ENCODE results near the gene MATR3.

MATR3 gene

GRCh38 chr5:139295346-139296057 lies 2.0 kb downstream of the MATR3 start:
- Histone ChIP-seq H3K27me3 (ENCODE audit: low read depth, low read length) (no peaks in the 10 kb centered on the region), H3K4me1 (ENCODE audit: low read length) (peaks cover 36% of the 10 kb centered on the region), H3K4me2 (ENCODE audit: low read length) (peak overlapping the region; percentile 97), H4K20me1 (ENCODE audit: insufficient read depth, low read length) (peaks cover 61% of the 10 kb centered on the region), H3K27ac (ENCODE audit: low read length) (no peak overlapping the region), H3K9ac (ENCODE audit: low read length) (peak overlapping the region; percentile 96), H3K79me2 (ENCODE audit: low read length) (peaks cover 74% of the 10 kb centered on the region), H3K9me3 (ENCODE audit: insufficient read depth, low read length) (no peaks in the 10 kb centered on the region), H3K36me3 (replicated peaks; ENCODE audit: low read depth, low read length) (peaks cover 15% of the 10 kb centered on the region), H3K4me3 (ENCODE audit: low read length) (peak overlapping the region; percentile 92), H2AFZ (ENCODE audit: low read depth, low read length) (no peak overlapping the region)
- TF ChIP-seq, protein P1, sequence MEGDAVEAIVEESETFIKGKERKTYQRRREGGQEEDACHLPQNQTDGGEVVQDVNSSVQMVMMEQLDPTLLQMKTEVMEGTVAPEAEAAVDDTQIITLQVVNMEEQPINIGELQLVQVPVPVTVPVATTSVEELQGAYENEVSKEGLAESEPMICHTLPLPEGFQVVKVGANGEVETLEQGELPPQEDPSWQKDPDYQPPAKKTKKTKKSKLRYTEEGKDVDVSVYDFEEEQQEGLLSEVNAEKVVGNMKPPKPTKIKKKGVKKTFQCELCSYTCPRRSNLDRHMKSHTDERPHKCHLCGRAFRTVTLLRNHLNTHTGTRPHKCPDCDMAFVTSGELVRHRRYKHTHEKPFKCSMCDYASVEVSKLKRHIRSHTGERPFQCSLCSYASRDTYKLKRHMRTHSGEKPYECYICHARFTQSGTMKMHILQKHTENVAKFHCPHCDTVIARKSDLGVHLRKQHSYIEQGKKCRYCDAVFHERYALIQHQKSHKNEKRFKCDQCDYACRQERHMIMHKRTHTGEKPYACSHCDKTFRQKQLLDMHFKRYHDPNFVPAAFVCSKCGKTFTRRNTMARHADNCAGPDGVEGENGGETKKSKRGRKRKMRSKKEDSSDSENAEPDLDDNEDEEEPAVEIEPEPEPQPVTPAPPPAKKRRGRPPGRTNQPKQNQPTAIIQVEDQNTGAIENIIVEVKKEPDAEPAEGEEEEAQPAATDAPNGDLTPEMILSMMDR (IDR thresholded peaks at IDR 0.05; ENCODE audit: low read depth, low read length) = no peak
- TF ChIP-seq EZH2phosphoT487 (IDR thresholded peaks at IDR 0.05; ENCODE audit: low read depth) = no peak

- Histone ChIP-seq H3K4me3 (ENCODE audit: low read length) (no peak overlapping the region; the same call in 1 of the 2 replicates), H3K36me3 (replicated peaks; ENCODE audit: low read depth, low read length) (peaks cover 15% of the 10 kb centered on the region), H3K27ac (ENCODE audit: low read length) (no peak overlapping the region), H3K4me2 (ENCODE audit: low read length) (peak overlapping the region; percentile 6; the same call in 1 of the 2 replicates), H3K9me3 (ENCODE audit: insufficient read depth, low read length) (no peaks in the 10 kb centered on the region), H3K4me1 (ENCODE audit: low read length) (peaks cover 36% of the 10 kb centered on the region), H3K79me2 (ENCODE audit: low read length) (peaks cover 81% of the 10 kb centered on the region), H4K20me1 (ENCODE audit: insufficient read depth, low read length) (peaks cover 68% of the 10 kb centered on the region), H3K27me3 (ENCODE audit: low read depth, low read length) (no peaks in the 10 kb centered on the region), H2AFZ (ENCODE audit: low read depth, low read length) (no peak overlapping the region), H3K9ac (ENCODE audit: low read length) (no peak overlapping the region)
- no peak for TF ChIP-seq EZH2phosphoT487 (IDR thresholded peaks at IDR 0.05; ENCODE audit: low read depth)
- TF ChIP-seq, protein P1 (IDR thresholded peaks at IDR 0.05; ENCODE audit: low read depth, low read length) = no peak
Measured at GRCh38 chr5:139296198-139296597, 2.7 kb downstream of the MATR3 start.

GRCh38 chr5:139296862-139297326 lies 3.4 kb downstream of the MATR3 start:
- peaks cover 74% of the 10 kb centered on the region for H4K20me1 ChIP-seq (ENCODE audit: insufficient read depth, low read length)
- H3K4me3 ChIP-seq (ENCODE audit: low read length) = no peak overlapping the region
- H2AFZ ChIP-seq (ENCODE audit: low read depth, low read length) = no peak overlapping the region
- peaks cover 42% of the 10 kb centered on the region for H3K4me1 ChIP-seq (ENCODE audit: low read length)
- no peak overlapping the region for H3K9ac ChIP-seq (ENCODE audit: low read length)
- peaks cover 18% of the 10 kb centered on the region for H3K36me3 ChIP-seq (replicated peaks; ENCODE audit: low read depth, low read length)
- H3K9me3 ChIP-seq (ENCODE audit: insufficient read depth, low read length) = no peaks in the 10 kb centered on the region
- H3K27ac ChIP-seq (ENCODE audit: low read length) = no peak overlapping the region
- peaks cover 88% of the 10 kb centered on the region for H3K79me2 ChIP-seq (ENCODE audit: low read length)
- TF ChIP-seq, protein P1 (IDR thresholded peaks at IDR 0.05; ENCODE audit: low read depth, low read length) = no peak
- no peak for TF ChIP-seq EZH2phosphoT487 (IDR thresholded peaks at IDR 0.05; ENCODE audit: low read depth)
- no peak overlapping the region for H3K4me2 ChIP-seq (ENCODE audit: low read length)
- H3K27me3 ChIP-seq (ENCODE audit: low read depth, low read length) = no peaks in the 10 kb centered on the region

GRCh38 chr5:139297439-139298133 lies 4.0 kb downstream of the MATR3 start:
- H3K4me1 ChIP-seq (ENCODE audit: low read length) = peaks cover 46% of the 10 kb centered on the region
- H3K27me3 ChIP-seq (ENCODE audit: low read depth, low read length) = no peaks in the 10 kb centered on the region
- H2AFZ ChIP-seq (ENCODE audit: low read depth, low read length) = no peak overlapping the region
- H3K79me2 ChIP-seq (ENCODE audit: low read length) = peaks cover 95% of the 10 kb centered on the region
- peaks cover 18% of the 10 kb centered on the region for H3K36me3 ChIP-seq (replicated peaks; ENCODE audit: low read depth, low read length)
- TF ChIP-seq, protein P1 (IDR thresholded peaks at IDR 0.05; ENCODE audit: low read depth, low read length) = no peak
- no peak for TF ChIP-seq EZH2phosphoT487 (IDR thresholded peaks at IDR 0.05; ENCODE audit: low read depth)
- no peak overlapping the region for H3K9ac ChIP-seq (ENCODE audit: low read length)
- H4K20me1 ChIP-seq (ENCODE audit: insufficient read depth, low read length) = peaks cover 80% of the 10 kb centered on the region
- H3K4me2 ChIP-seq (ENCODE audit: low read length) = no peak overlapping the region
- H3K9me3 ChIP-seq (ENCODE audit: insufficient read depth, low read length) = no peaks in the 10 kb centered on the region
- no peak overlapping the region for H3K27ac ChIP-seq (ENCODE audit: low read length)
- H3K4me3 ChIP-seq (ENCODE audit: low read length) = no peak overlapping the region

All from OCI-LY3 (cell line).